HepG2 (cell line): ENCODE data around the gene THADA. TPM values are rescaled to one million over a fixed set of nuclear protein-coding genes. Genes with fewer than 3 reads are reported as not detected.

Experiments
- ATF7-NPFF ChIP-seq: sonication (generic); formaldehyde crosslinking; IDR thresholded peaks from 2 replicates; pipeline ENCODE4 v1.8.1; 2023; ENCODE audit warnings: mild to moderate bottlenecking, low read depth, missing genetic modification reagents, moderate library complexity
- BCL6 ChIP-seq: IDR thresholded peaks from 2 replicates; pipeline ENCODE4 v1.6.1; 2016; ENCODE audit warnings: missing genetic modification reagents, missing compliant biosample characterization
- CCDC6 ChIP-seq: sonication (generic); formaldehyde crosslinking; IDR thresholded peaks from 2 replicates; pipeline ENCODE4 v1.8.1; 2022; ENCODE audit warnings: mild to moderate bottlenecking, missing genetic modification reagents, moderate library complexity
- HNF1A ChIP-seq, 2 experiments: sonication (generic) in 1 of 2; formaldehyde crosslinking in 1 of 2; IDR thresholded peaks; 2 replicates each; pipeline versions ENCODE4 v1.4.0 to v1.6.1; 2016 to 2020; ENCODE audit warnings: borderline replicate concordance in 1 of 2, low read depth in 1 of 2, mild to moderate bottlenecking in 1 of 2, missing genetic modification reagents in 1 of 2
- KDM5B ChIP-seq: sonication (generic); formaldehyde crosslinking; IDR thresholded peaks from 2 replicates; pipeline ENCODE4 v1.4.0; 2020; ENCODE audit warnings: missing genetic modification reagents, mild to moderate bottlenecking, borderline replicate concordance
- LBX2 ChIP-seq: sonication (generic); formaldehyde crosslinking; IDR thresholded peaks from 2 replicates; pipeline ENCODE4 v1.5.0; 2020; ENCODE audit warnings: missing genetic modification reagents, mild to moderate bottlenecking, borderline replicate concordance
- NFYC ChIP-seq: IDR thresholded peaks from 2 replicates; pipeline ENCODE4 v1.6.1; 2016; ENCODE audit warnings: missing genetic modification reagents, missing compliant biosample characterization
- REL ChIP-seq: sonication (generic); formaldehyde crosslinking; conservative IDR thresholded peaks from 2 replicates; pipeline ENCODE4 v1.8.0; 2022; ENCODE audit warnings: mild to moderate bottlenecking, missing genetic modification reagents, moderate library complexity
- SRF ChIP-seq: IDR thresholded peaks from 2 replicates; pipeline ENCODE4 v1.6.1; 2011; ENCODE audit warnings: mild to moderate bottlenecking, low read depth, low read length, moderate library complexity
- ZNF282 ChIP-seq: fragments of 450-650 bp; IDR thresholded peaks from 2 replicates; pipeline ENCODE4 v1.6.1; 2018; ENCODE audit not compliant: partially characterized antibody
- polyA plus RNA-seq, 8 experiments: library from polyadenylated mRNA; depleted of rRNA in 3 of 8; stranded (reverse) in 7 of 8; unstranded in 1 of 8; fragments of >200 nt; fragmentation: Illumina TruSeq in 4 of 8; extraction: Trizol in 4 of 8; gene quantifications; 2 replicates each; pipeline versions ENCODE4 v1.2.1 to v1.2.3, GENCODE V29; 2011 to 2016; ENCODE audit warnings: low read depth in 4 of 8, missing spikeins in 1 of 8, mixed read lengths in 1 of 8; ENCODE audit not compliant: insufficient read depth in 1 of 8
- total RNA-seq, 5 experiments: library from RNA; depleted of rRNA; stranded (reverse); fragments of >200 nt; fragmentation: Illumina TruSeq; extraction: Trizol; gene quantifications; 2 replicates each; pipeline ENCODE4 v1.2.3, GENCODE V29; 2016; ENCODE audit warnings: low read depth in 1 of 5
- TF ChIP-seq, protein P1 (sequence below), 2 experiments: sonication (generic) in 1 of 2; formaldehyde crosslinking in 1 of 2; IDR thresholded peaks; 2 replicates each; pipeline versions ENCODE4 v1.6.1 to v1.9.0; 2014 to 2022; ENCODE audit warnings: antibody characterized with exemption in 1 of 2, borderline replicate concordance in 1 of 2, inconsistent platforms in 1 of 2, low read depth in 1 of 2, missing genetic modification reagents in 1 of 2
- TF ChIP-seq, protein P2 (sequence below): sonication (generic); formaldehyde crosslinking; IDR thresholded peaks from 2 replicates; pipeline ENCODE4 v1.5.0; 2020; ENCODE audit warnings: mild to moderate bottlenecking, missing genetic modification reagents
- TF ChIP-seq, protein P3 (sequence below), 2 experiments: sonication (generic) in 1 of 2; formaldehyde crosslinking in 1 of 2; IDR thresholded peaks; 2 replicates each; pipeline versions ENCODE4 v1.4.0 to v1.6.1; 2018 to 2020; ENCODE audit warnings: missing genetic modification reagents in 2 of 2, borderline replicate concordance in 1 of 2, low read depth in 1 of 2, mild to moderate bottlenecking in 1 of 2, missing biosample characterization in 1 of 2

Gene THADA
- total and polyA plus RNA-seq, 2 of the 13 experiments (the other 11 are each of a cell fraction or from before 2014, with no cell fraction given) = 12.7 to 21.7 TPM

DNA sequence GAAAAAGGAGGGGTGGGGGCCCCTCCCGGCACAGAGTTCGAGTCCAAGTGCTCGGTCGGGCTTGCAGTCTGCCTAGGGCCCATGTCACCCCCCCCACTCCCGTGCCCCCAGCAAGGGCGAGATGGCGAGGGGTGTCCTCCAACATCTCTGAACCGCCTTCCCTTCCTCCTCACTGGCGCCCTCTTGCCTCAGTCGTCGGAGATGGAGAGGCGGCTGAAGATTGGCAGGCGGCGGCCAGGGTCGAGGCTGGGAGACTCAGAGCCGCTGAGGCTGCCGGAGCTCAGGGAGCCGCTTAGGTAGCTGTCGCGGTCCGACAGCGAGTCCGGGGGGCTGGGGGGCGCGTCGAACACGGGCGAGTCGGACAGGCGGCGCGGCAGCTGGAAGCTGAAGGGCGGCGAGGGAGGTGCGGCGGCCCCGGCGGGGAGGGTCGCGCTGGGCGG lies 371.7 kb downstream of the THADA start (continued):
- TF ChIP-seq, protein P1, sequence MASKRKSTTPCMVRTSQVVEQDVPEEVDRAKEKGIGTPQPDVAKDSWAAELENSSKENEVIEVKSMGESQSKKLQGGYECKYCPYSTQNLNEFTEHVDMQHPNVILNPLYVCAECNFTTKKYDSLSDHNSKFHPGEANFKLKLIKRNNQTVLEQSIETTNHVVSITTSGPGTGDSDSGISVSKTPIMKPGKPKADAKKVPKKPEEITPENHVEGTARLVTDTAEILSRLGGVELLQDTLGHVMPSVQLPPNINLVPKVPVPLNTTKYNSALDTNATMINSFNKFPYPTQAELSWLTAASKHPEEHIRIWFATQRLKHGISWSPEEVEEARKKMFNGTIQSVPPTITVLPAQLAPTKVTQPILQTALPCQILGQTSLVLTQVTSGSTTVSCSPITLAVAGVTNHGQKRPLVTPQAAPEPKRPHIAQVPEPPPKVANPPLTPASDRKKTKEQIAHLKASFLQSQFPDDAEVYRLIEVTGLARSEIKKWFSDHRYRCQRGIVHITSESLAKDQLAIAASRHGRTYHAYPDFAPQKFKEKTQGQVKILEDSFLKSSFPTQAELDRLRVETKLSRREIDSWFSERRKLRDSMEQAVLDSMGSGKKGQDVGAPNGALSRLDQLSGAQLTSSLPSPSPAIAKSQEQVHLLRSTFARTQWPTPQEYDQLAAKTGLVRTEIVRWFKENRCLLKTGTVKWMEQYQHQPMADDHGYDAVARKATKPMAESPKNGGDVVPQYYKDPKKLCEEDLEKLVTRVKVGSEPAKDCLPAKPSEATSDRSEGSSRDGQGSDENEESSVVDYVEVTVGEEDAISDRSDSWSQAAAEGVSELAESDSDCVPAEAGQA (IDR thresholded peaks at IDR 0.05; ENCODE audit: low read depth) = no peak
- TF ChIP-seq, protein P1 (CRISPR knock-in tag; IDR thresholded peaks at IDR 0.05; ENCODE audit: borderline replicate concordance) = no peak
- TF ChIP-seq ATF7-NPFF (CRISPR knock-in tag) (no peak), LBX2 (CRISPR knock-in tag) (no peak), SRF (no peak), BCL6 (peak; percentile 33; the same call in 1 of the 2 replicates), NFYC (no peak), KDM5B (CRISPR knock-in tag) (no peak), ZNF282 (no peak), REL (CRISPR knock-in tag) (no peak), HNF1A (IDR thresholded peaks at IDR 0.05; ENCODE audit: low read depth) (no peak), HNF1A (CRISPR knock-in tag; IDR thresholded peaks at IDR 0.05; ENCODE audit: borderline replicate concordance) (peak; percentile 20; the same call in 1 of the 2 replicates), CCDC6 (no peak; the same call in none of the 2 replicates)
- TF ChIP-seq, protein P2, sequence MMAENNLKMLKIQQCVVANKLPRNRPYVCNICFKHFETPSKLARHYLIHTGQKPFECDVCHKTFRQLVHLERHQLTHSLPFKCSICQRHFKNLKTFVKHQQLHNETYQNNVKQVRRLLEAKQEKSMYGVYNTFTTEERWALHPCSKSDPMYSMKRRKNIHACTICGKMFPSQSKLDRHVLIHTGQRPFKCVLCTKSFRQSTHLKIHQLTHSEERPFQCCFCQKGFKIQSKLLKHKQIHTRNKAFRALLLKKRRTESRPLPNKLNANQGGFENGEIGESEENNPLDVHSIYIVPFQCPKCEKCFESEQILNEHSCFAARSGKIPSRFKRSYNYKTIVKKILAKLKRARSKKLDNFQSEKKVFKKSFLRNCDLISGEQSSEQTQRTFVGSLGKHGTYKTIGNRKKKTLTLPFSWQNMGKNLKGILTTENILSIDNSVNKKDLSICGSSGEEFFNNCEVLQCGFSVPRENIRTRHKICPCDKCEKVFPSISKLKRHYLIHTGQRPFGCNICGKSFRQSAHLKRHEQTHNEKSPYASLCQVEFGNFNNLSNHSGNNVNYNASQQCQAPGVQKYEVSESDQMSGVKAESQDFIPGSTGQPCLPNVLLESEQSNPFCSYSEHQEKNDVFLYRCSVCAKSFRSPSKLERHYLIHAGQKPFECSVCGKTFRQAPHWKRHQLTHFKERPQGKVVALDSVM (CRISPR knock-in tag) = no peak; the same call in 1 of the 2 replicates
- TF ChIP-seq, protein P3, sequence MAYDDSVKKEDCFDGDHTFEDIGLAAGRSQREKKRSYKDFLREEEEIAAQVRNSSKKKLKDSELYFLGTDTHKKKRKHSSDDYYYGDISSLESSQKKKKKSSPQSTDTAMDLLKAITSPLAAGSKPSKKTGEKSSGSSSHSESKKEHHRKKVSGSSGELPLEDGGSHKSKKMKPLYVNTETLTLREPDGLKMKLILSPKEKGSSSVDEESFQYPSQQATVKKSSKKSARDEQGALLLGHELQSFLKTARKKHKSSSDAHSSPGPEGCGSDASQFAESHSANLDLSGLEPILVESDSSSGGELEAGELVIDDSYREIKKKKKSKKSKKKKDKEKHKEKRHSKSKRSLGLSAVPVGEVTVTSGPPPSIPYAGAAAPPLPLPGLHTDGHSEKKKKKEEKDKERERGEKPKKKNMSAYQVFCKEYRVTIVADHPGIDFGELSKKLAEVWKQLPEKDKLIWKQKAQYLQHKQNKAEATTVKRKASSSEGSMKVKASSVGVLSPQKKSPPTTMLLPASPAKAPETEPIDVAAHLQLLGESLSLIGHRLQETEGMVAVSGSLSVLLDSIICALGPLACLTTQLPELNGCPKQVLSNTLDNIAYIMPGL (CRISPR knock-in tag; IDR thresholded peaks at IDR 0.05; ENCODE audit: borderline replicate concordance in 1 of 2, low read depth in 1 of 2) = peak; percentile 77 to 92
